WERI-Rb-1 (cell line): Measurements from ENCODE around the gene TRIM59.

Experiments
- DNase-seq: peaks from one replicate; pipeline ENCODE4 v3.0.0-alpha.2; 2020
- H3K27ac ChIP-seq: fragments of 250-450 bp; sonication (Bioruptor Pico); 2 replicates; pipeline ENCODE4 v1.5.1; 2020; ENCODE audit warnings: mild to moderate bottlenecking, moderate library complexity
- H3K27me3 ChIP-seq: fragments of 250-450 bp; sonication (Bioruptor Pico); 2 replicates; pipeline ENCODE4 v1.5.1; 2021; ENCODE audit warnings: mild to moderate bottlenecking, low read depth, moderate library complexity; ENCODE audit not compliant: insufficient read depth, severe bottlenecking
- H3K36me3 ChIP-seq: fragments of 250-450 bp; sonication (Bioruptor Pico); 2 replicates; pipeline ENCODE4 v1.5.1; 2020; ENCODE audit warnings: mild to moderate bottlenecking, moderate library complexity
- H3K4me3 ChIP-seq: 2 replicates; pipeline ENCODE4 v1.5.1; 2011; ENCODE audit warnings: low read depth, mild to moderate bottlenecking, control low read depth, low read length
- H3K9me3 ChIP-seq: fragments of 250-450 bp; sonication (Bioruptor Pico); 2 replicates; pipeline ENCODE4 v1.5.1; 2021; ENCODE audit warnings: mild to moderate bottlenecking, moderate library complexity; ENCODE audit not compliant: severe bottlenecking
- CTCF ChIP-seq: IDR thresholded peaks from 2 replicates; pipeline ENCODE4 v1.5.1; 2011; ENCODE audit warnings: low read depth, mild to moderate bottlenecking, control low read depth, inconsistent platforms, low read length

Gene TRIM59

GRCh38 chr3:160449636-160450598 is at the start of gene TRIM59:
Gene TRIM59 (minus strand): TSS chr3:160449786. CDS start chr3:160439183, 10,603 bp downstream.
- H3K4me3 ChIP-seq = no peak within 1 kb of the TSS
- no peaks in the 10 kb centered on the region for H3K27me3 ChIP-seq
- DNase-seq = no peak
- no peaks in the 10 kb centered on the region for H3K36me3 ChIP-seq
- H3K9me3 ChIP-seq = peaks cover 3% of the 10 kb centered on the region
- TF ChIP-seq CTCF = no peak
- no peak within 1 kb of the TSS for H3K27ac ChIP-seq

GRCh38 chr3:160498202-160498601 is 48.6 kb upstream of the TRIM59 start:
- H3K4me3 ChIP-seq = no peak overlapping the region
- DNase-seq = no peak
- H3K36me3 ChIP-seq = peaks cover 12% of the 10 kb centered on the region
- H3K27ac ChIP-seq = no peak overlapping the region
- H3K27me3 ChIP-seq = no peaks in the 10 kb centered on the region
- H3K9me3 ChIP-seq = no peaks in the 10 kb centered on the region
- TF ChIP-seq CTCF = no peak

- no peak overlapping the region for H3K27ac ChIP-seq
- no peaks in the 10 kb centered on the region for H3K9me3 ChIP-seq
- no peaks in the 10 kb centered on the region for H3K36me3 ChIP-seq
- no peak for DNase-seq
- no peak for TF ChIP-seq CTCF
- no peaks in the 10 kb centered on the region for H3K27me3 ChIP-seq
- no peak overlapping the region for H3K4me3 ChIP-seq
These were observed 40.6 kb upstream of the TRIM59 start for GRCh38 chr3:160490166-160490565.

GRCh38 chr3:160486459-160486869 is 36.9 kb upstream of the TRIM59 start:
- no peaks in the 10 kb centered on the region for H3K36me3 ChIP-seq
- DNase-seq = no peak
- H3K27me3 ChIP-seq = no peaks in the 10 kb centered on the region
- H3K27ac ChIP-seq = no peak overlapping the region
- no peak for TF ChIP-seq CTCF
- no peaks in the 10 kb centered on the region for H3K9me3 ChIP-seq
- H3K4me3 ChIP-seq = no peak overlapping the region

- TF ChIP-seq CTCF = no peak
- DNase-seq = no peak
- Histone ChIP-seq H3K27ac (no peak overlapping the region), H3K9me3 (no peaks in the 10 kb centered on the region), H3K27me3 (no peaks in the 10 kb centered on the region), H3K4me3 (no peak overlapping the region), H3K36me3 (no peaks in the 10 kb centered on the region)
These were observed 33.2 kb upstream of the TRIM59 start for GRCh38 chr3:160482796-160483195.
